Peyer's patch (tissue), 4 donors: ENCODE measurements around the gene RND3. TPM values are rescaled to one million over a fixed set of nuclear protein-coding genes. Genes with fewer than 3 reads are reported as not detected.

Experiments used
- DNase-seq, 3 donors: peaks; one replicate each; pipeline ENCODE4 v3.0.0-alpha.2; 2017 to 2019
- H3K27ac ChIP-seq, 4 donors: fragments of 200-600 bp; sonication (generic); one replicate each; pipeline ENCODE4 v1.5.1; 2016 to 2019
- H3K27me3 ChIP-seq, 2 donors: fragments of 200-600 bp; sonication (generic); one replicate each; pipeline ENCODE4 v1.5.1; 2019
- H3K36me3 ChIP-seq, 3 donors: fragments of 200-600 bp; sonication (generic); one replicate each; pipeline ENCODE4 v1.5.1; 2016 to 2019
- H3K4me1 ChIP-seq, 4 donors: fragments of 200-600 bp; sonication (generic); one replicate each; pipeline ENCODE4 v1.5.1; 2016 to 2019
- H3K4me3 ChIP-seq, 4 donors: fragments of 200-600 bp; sonication (generic); 1 replicate in 3 of 4; 2 replicates in 1 of 4; pipeline ENCODE4 v1.5.1; 2016 to 2019; ENCODE audit warnings: mild to moderate bottlenecking in 1 of 4
- H3K9me3 ChIP-seq, 4 donors: fragments of 200-600 bp; sonication (generic); one replicate each; pipeline ENCODE4 v1.5.1; 2016 to 2019; ENCODE audit warnings: mild to moderate bottlenecking in 1 of 4
- CTCF ChIP-seq, 6 experiments: fragments of 450-650 bp in 4 of 6; fragments of 200-600 bp in 2 of 6; sonication (generic) in 1 of 6; IDR thresholded peaks; one replicate each; pipeline ENCODE4 v1.5.1; 2017 to 2019; ENCODE audit warnings: antibody characterized with exemption in 6 of 6, mild to moderate bottlenecking in 3 of 6, moderate library complexity in 1 of 6
- POLR2A ChIP-seq, 2 donors: fragments of 450-650 bp; IDR thresholded peaks; one replicate each; pipeline ENCODE4 v1.5.1; 2017; ENCODE audit warnings: antibody characterized with exemption in 2 of 2, mild to moderate bottlenecking in 2 of 2, moderate library complexity in 2 of 2
- total RNA-seq, 4 donors: library from RNA; depleted of rRNA; stranded (reverse); fragments of >200 nt; gene quantifications; one replicate each; pipeline ENCODE4 v1.1.0, GENCODE V29; 2016

Gene RND3
- total RNA-seq, 4 donors from 2014 or later = 14.9 to 80.6 (median 46.7) TPM

GRCh38 chr2:150473767-150474166 is 13.7 kb downstream of the RND3 start:
- Histone ChIP-seq H3K36me3 (peaks cover 0 to 46% (median 0%) of the 10 kb centered on the region in 3 donors), H3K27ac (peak overlapping the region in 3 of 4 donors; percentile 54 to 84 (median 83)), H3K4me1 (peaks cover 0 to 60% (median 3%) of the 10 kb centered on the region in 4 donors), H3K4me3 (no peak overlapping the region), H3K9me3 (no peaks in the 10 kb centered on the region), H3K27me3 (no peaks in the 10 kb centered on the region)
- TF ChIP-seq POLR2A (IDR thresholded peaks at IDR 0.05) = no peak
- TF ChIP-seq CTCF (IDR thresholded peaks at IDR 0.05) = no peak
- DNase-seq = no peak

- peak in 2 of 3 donors; percentile 72 to 89 for DNase-seq
- H3K27ac ChIP-seq = peak overlapping the region in 3 of 4 donors; percentile 54 to 84 (median 83)
- H3K9me3 ChIP-seq = no peaks in the 10 kb centered on the region
- peak overlapping the region in 1 of 4 donors; percentile 23 for H3K4me3 ChIP-seq
- peaks cover 0 to 47% (median 3%) of the 10 kb centered on the region in 4 donors for H3K4me1 ChIP-seq
- H3K36me3 ChIP-seq = peaks cover 0 to 58% (median 0%) of the 10 kb centered on the region in 3 donors
- H3K27me3 ChIP-seq = no peaks in the 10 kb centered on the region
- TF ChIP-seq POLR2A (IDR thresholded peaks at IDR 0.05) (peak in 1 of 2 donors; percentile 35), CTCF (IDR thresholded peaks at IDR 0.05) (no peak)
These were observed 15.0 kb downstream of the RND3 start for GRCh38 chr2:150472511-150472899.

- no peak for DNase-seq
- Histone ChIP-seq H3K4me1 (peaks cover 0 to 41% (median 3%) of the 10 kb centered on the region in 4 donors), H3K27me3 (no peaks in the 10 kb centered on the region), H3K9me3 (no peaks in the 10 kb centered on the region), H3K27ac (peak overlapping the region in 3 of 4 donors; percentile 54 to 84 (median 83)), H3K36me3 (peaks cover 0 to 59% (median 0%) of the 10 kb centered on the region in 3 donors), H3K4me3 (peak overlapping the region in 1 of 4 donors; percentile 23)
- TF ChIP-seq POLR2A (IDR thresholded peaks at IDR 0.05) = no peak
- TF ChIP-seq CTCF (IDR thresholded peaks at IDR 0.05) = no peak
These were observed 15.5 kb downstream of the RND3 start for GRCh38 chr2:150471813-150472510.

GRCh38 chr2:150470435-150470834 is 17.0 kb downstream of the RND3 start:
- Histone ChIP-seq H3K27me3 (no peaks in the 10 kb centered on the region), H3K4me3 (no peak overlapping the region), H3K4me1 (peaks cover 0 to 26% (median 3%) of the 10 kb centered on the region in 4 donors), H3K36me3 (peaks cover 0 to 59% (median 0%) of the 10 kb centered on the region in 3 donors), H3K27ac (peak overlapping the region in 1 of 4 donors; percentile 14), H3K9me3 (no peaks in the 10 kb centered on the region)
- DNase-seq = no peak
- TF ChIP-seq POLR2A (IDR thresholded peaks at IDR 0.05) = no peak
- TF ChIP-seq CTCF (IDR thresholded peaks at IDR 0.05) = no peak

- Histone ChIP-seq H3K9me3 (no peaks in the 10 kb centered on the region), H3K36me3 (peaks cover 0 to 58% (median 0%) of the 10 kb centered on the region in 3 donors), H3K4me1 (peaks cover 0 to 20% (median 3%) of the 10 kb centered on the region in 4 donors), H3K4me3 (no peak overlapping the region), H3K27me3 (no peaks in the 10 kb centered on the region), H3K27ac (no peak overlapping the region)
- no peak for DNase-seq
- TF ChIP-seq POLR2A (IDR thresholded peaks at IDR 0.05) = no peak
These were observed 17.7 kb downstream of the RND3 start for GRCh38 chr2:150469706-150470274.

- DNase-seq = no peak
- no peaks in the 10 kb centered on the region for H3K9me3 ChIP-seq
- H3K27me3 ChIP-seq = no peaks in the 10 kb centered on the region
- TF ChIP-seq CTCF (IDR thresholded peaks at IDR 0.05) (no peak), POLR2A (IDR thresholded peaks at IDR 0.05) (no peak)
- H3K36me3 ChIP-seq = peaks cover 0 to 48% (median 0%) of the 10 kb centered on the region in 3 donors
- H3K4me1 ChIP-seq = peaks cover 0 to 12% (median 3%) of the 10 kb centered on the region in 4 donors
- no peak overlapping the region for H3K27ac ChIP-seq
- H3K4me3 ChIP-seq = no peak overlapping the region
These were observed 19.0 kb downstream of the RND3 start for GRCh38 chr2:150468350-150468960.
